WERI-Rb-1 (cell line): Measurements from ENCODE around the gene RERE.

ENCODE experiments used
- DNase-seq: peaks from one replicate; pipeline ENCODE4 v3.0.0-alpha.2; 2020
- H3K27ac ChIP-seq: fragments of 250-450 bp; sonication (Bioruptor Pico); 2 replicates; pipeline ENCODE4 v1.5.1; 2020; ENCODE audit warnings: mild to moderate bottlenecking, moderate library complexity
- H3K27me3 ChIP-seq: fragments of 250-450 bp; sonication (Bioruptor Pico); 2 replicates; pipeline ENCODE4 v1.5.1; 2021; ENCODE audit warnings: mild to moderate bottlenecking, low read depth, moderate library complexity; ENCODE audit not compliant: insufficient read depth, severe bottlenecking
- H3K36me3 ChIP-seq: fragments of 250-450 bp; sonication (Bioruptor Pico); 2 replicates; pipeline ENCODE4 v1.5.1; 2020; ENCODE audit warnings: mild to moderate bottlenecking, moderate library complexity
- H3K4me3 ChIP-seq: 2 replicates; pipeline ENCODE4 v1.5.1; 2011; ENCODE audit warnings: low read depth, mild to moderate bottlenecking, control low read depth, low read length
- H3K9me3 ChIP-seq: fragments of 250-450 bp; sonication (Bioruptor Pico); 2 replicates; pipeline ENCODE4 v1.5.1; 2021; ENCODE audit warnings: mild to moderate bottlenecking, moderate library complexity; ENCODE audit not compliant: severe bottlenecking
- TF ChIP-seq, protein P1 (sequence below): IDR thresholded peaks from 2 replicates; pipeline ENCODE4 v1.5.1; 2011; ENCODE audit warnings: low read depth, mild to moderate bottlenecking, control low read depth, inconsistent platforms, low read length

The RERE gene

DNA sequence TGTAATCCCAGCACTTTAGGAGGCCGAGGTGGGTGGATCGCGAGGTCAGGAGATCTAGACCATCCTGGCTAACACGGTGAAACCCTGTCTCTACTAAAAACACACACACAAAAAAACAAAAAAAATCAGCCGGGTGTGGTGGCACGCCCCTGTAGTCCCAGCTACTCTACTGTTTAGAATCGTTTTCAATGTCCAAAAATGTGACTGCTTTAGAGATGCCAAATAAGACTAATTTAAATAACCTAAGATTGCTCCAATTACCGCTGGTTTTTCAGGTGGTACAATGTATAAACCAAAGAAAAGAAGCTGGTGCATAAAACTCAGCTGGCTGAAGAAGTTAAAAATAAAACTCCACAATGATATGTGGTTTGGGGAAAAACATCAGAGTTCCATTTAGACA lies 132.0 kb downstream of the RERE start:
- Histone ChIP-seq H3K4me3 (no peak overlapping the region), H3K9me3 (no peaks in the 10 kb centered on the region), H3K27me3 (no peaks in the 10 kb centered on the region), H3K36me3 (peaks cover 4% of the 10 kb centered on the region), H3K27ac (no peak overlapping the region)
- TF ChIP-seq, protein P1, sequence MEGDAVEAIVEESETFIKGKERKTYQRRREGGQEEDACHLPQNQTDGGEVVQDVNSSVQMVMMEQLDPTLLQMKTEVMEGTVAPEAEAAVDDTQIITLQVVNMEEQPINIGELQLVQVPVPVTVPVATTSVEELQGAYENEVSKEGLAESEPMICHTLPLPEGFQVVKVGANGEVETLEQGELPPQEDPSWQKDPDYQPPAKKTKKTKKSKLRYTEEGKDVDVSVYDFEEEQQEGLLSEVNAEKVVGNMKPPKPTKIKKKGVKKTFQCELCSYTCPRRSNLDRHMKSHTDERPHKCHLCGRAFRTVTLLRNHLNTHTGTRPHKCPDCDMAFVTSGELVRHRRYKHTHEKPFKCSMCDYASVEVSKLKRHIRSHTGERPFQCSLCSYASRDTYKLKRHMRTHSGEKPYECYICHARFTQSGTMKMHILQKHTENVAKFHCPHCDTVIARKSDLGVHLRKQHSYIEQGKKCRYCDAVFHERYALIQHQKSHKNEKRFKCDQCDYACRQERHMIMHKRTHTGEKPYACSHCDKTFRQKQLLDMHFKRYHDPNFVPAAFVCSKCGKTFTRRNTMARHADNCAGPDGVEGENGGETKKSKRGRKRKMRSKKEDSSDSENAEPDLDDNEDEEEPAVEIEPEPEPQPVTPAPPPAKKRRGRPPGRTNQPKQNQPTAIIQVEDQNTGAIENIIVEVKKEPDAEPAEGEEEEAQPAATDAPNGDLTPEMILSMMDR = no peak
- DNase-seq = no peak

DNA sequence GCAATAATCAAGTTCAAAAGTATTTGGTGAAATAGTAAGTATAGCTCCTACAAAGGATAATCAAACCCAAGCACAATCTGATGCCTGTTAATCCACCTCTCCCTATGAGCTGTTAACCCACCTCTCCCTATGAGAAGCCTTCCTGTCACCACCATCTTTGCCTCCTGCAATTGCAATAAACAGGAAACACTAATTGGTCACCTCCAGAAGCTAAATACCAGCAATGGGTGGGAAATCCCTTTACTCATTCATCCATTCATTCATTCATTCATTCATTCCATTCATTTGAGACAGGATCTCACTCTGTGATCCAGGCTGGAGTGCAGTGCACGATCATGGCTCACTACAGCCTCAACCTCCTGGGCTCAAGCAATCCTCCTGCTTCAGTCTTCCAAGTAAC lies 132.8 kb downstream of the RERE start:
- Histone ChIP-seq H3K36me3 (no peaks in the 10 kb centered on the region), H3K4me3 (no peak overlapping the region), H3K9me3 (no peaks in the 10 kb centered on the region), H3K27me3 (no peaks in the 10 kb centered on the region), H3K27ac (no peak overlapping the region)
- TF ChIP-seq, protein P1 = no peak
- DNase-seq = no peak

DNA sequence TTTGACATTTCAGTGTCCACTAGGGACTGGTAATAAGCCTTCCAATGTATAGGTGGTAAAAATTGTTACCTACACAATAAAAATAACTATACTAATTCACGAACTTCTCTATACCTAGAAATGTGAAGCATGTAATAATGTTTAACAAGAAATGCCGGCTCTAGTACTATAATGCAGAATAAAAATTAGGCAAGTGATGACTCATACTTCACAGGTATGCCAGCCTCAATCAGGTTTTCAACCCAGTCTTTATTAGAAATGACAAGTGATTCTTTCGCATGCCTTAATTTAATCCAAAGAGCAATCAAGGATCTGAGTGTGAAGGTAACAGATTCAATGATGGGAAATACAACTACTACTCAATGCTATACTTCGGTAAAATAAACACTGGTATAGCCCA lies 134.9 kb downstream of the RERE start:
- Histone ChIP-seq H3K27me3 (no peaks in the 10 kb centered on the region), H3K4me3 (no peak overlapping the region), H3K27ac (peak overlapping the region; percentile 22; the same call in 1 of the 2 replicates), H3K9me3 (no peaks in the 10 kb centered on the region), H3K36me3 (no peaks in the 10 kb centered on the region)
- DNase-seq = no peak
- TF ChIP-seq, protein P1 = no peak

DNA sequence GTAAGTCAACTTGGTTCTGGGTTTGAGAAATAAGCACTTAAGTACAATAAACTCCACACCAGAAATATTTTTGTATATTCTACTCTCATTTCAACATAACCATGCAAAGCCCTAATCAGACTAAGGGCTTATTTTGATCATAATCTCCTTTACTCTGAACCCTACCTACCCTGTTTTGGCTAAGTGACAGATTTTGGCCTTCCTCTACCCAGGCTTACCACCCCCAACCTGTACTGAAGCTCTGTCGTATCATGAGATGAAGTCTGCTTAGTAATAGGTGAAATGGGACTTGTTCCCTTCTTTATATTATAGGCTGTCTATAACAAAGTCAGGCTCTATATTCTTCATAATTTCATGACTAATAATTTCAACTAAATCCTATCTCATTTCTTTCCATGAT lies 135.5 kb downstream of the RERE start:
- TF ChIP-seq, protein P1 = no peak
- Histone ChIP-seq H3K9me3 (no peaks in the 10 kb centered on the region), H3K27ac (peak overlapping the region; percentile 22), H3K27me3 (no peaks in the 10 kb centered on the region), H3K36me3 (no peaks in the 10 kb centered on the region), H3K4me3 (no peak overlapping the region)
- peak; percentile 42 for DNase-seq

DNA sequence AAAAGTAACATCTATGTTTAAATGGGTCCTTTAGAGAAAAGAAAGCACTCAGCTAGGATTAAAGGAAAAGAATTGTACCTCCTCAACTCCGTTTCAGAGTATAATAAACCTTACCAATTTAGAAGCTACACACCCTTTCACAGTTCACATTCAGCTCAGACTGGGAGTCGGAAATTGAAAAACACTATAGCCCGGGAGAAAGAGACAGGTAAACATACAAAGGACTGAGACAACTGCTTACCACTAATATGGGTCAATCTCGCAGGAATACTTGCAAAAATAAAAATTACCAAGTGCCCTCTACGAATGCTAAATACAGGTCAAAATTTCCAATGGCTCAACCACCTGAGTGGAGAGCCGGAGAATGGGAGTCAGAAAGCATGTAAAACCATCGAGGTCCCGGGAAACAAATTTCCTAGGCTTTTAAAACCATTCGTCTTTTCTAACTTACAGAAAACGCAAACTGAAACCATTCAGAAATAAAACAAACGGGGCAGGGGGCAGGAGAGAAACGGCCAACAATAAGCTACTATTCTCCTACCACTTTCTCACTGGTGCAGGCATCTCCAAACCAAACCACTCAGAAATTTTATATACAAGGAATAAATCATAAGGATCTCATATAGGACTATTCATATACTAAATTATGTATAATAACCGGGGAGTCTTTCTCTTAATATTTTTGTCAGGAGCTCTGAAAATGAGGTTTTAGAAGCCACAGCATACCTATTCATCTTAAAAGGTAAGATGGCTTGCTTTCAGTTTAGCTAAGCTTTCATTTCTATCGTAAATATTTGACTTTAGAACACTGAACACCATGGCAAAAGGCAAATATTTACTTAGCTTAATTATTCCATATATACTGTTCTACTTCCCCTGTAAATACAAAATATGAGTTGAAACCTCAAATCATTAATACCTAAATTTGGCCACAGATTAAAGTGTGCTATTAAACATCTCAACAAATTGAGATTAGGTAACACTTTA lies 136.5 kb downstream of the RERE start:
- Histone ChIP-seq H3K4me3 (no peak overlapping the region), H3K27ac (peak overlapping the region; percentile 73), H3K27me3 (no peaks in the 10 kb centered on the region), H3K36me3 (no peaks in the 10 kb centered on the region), H3K9me3 (no peaks in the 10 kb centered on the region)
- TF ChIP-seq, protein P1 = no peak
- DNase-seq = no peak
